Non-pigmented ciliary epithelial cell (primary cell): ENCODE data around the gene MARS1.
"Not testable (repeated sequence)": the region's sequence is repeated elsewhere in the genome, so short reads cannot be mapped to it uniquely, and the experiment has no call there.

ENCODE experiments used
- DNase-seq: peaks from one replicate; pipeline ENCODE4 v3.0.0-alpha.2; 2010; ENCODE audit warnings: low read depth

MARS1 gene

GRCh38 chr12:57495051-57495701 is 7.3 kb downstream of the MARS1 start:
- not testable (repeated sequence) for DNase-seq

GRCh38 chr12:57496822-57497221 is 9.0 kb downstream of the MARS1 start:
- no peak for DNase-seq

GRCh38 chr12:57497223-57498131 is 9.6 kb downstream of the MARS1 start:
- DNase-seq = no peak

DNA sequence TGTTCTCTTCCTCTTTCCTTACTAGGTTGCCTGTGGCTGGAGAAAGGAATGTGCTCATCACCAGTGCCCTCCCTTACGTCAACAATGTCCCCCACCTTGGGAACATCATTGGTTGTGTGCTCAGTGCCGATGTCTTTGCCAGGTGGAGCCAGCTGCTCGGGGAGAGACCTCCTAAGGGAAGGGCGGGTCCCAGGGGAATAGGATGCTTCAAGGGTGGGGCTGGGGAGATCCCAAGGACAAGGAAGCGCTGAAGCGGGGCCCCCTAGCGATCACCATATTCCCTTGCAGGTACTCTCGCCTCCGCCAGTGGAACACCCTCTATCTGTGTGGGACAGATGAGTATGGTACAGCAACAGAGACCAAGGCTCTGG is 10.2 kb downstream of the MARS1 start:
- no peak for DNase-seq

DNA sequence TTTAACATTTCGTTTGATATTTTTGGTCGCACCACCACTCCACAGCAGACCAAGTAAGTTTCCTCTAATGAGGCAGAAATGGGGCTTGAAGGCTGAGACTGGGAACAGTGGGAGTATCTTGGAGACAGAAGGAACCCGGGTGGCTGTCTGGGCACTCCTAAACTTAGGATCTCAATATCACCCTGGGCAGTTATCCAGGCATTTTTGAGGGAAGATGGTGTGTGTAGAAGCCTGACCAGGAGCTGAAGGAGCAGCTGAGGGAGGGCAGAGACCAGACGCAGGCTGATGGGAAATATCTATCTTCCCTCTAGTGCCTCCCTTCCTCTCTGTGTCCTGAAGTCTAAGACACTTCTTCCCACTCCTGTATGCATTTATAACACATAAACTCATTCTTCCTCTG is 10.7 kb downstream of the MARS1 start:
- DNase-seq = no peak

DNA sequence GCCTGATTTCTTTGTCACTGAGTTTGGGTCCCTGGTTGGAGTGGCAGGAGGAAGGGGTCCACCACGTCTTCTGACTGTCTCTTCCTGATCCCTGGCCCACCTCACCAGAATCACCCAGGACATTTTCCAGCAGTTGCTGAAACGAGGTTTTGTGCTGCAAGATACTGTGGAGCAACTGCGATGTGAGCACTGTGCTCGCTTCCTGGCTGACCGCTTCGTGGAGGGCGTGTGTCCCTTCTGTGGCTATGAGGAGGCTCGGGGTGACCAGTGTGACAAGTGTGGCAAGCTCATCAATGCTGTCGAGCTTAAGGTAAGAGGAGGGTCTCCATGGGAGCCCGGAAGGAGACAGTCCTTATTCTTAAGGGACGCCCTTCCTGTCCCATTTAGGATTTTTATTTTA is 12.3 kb downstream of the MARS1 start:
- DNase-seq = no peak

GRCh38 chr12:57502311-57502969 is 14.6 kb downstream of the MARS1 start:
- DNase-seq = not testable (repeated sequence)

DNA sequence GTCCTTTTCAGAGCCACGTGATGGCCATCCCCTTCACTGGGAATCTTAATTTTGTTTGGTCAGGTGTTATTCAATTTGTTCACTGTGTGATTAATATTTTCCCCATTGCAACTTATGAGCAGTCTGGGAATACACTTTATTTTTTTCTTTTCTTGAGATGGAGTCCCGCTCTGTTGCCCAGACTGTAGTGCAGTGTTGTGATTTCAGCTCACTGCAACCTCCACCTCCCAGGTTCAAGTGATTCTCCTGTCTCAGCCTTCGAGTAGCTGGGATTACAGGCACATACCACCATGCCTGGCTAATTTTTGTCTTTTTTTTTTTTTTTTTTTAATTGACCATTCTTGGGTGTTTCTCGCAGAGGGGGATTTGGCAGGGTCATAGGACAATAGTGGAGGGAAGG is 18.7 kb downstream of the MARS1 start:
- DNase-seq = not testable (repeated sequence)

GRCh38 chr12:57507796-57508195 is 19.9 kb downstream of the MARS1 start:
- not testable (repeated sequence) for DNase-seq

GRCh38 chr12:57511161-57511560 is 23.3 kb downstream of the MARS1 start:
- no peak for DNase-seq

DNA sequence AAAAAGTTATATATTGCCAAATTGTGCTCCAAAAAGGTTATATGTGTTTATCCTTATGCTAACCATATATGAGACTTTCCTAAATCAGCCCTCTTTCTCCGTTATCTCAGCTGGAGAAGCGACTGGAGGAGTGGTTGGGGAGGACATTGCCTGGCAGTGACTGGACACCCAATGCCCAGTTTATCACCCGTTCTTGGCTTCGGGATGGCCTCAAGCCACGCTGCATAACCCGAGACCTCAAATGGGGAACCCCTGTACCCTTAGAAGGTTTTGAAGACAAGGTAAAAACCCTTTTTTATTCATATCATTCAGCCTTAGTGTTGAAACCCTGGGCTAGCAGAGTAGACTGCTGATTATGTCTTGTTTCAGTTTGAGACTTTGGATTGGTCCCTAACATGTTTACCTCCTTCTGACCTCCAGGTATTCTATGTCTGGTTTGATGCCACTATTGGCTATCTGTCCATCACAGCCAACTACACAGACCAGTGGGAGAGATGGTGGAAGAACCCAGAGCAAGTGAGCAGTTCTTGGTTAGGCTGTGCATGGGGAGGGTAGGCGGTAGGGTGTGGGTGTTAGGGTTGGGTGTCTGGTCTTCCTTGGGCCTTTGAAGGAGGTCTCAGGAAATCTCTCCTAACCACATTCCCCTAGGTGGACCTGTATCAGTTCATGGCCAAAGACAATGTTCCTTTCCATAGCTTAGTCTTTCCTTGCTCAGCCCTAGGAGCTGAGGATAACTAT is 23.9 kb downstream of the MARS1 start:
- no peak for DNase-seq

- DNase-seq = no peak
These were observed 24.8 kb downstream of the MARS1 start for GRCh38 chr12:57512665-57513064.

DNA sequence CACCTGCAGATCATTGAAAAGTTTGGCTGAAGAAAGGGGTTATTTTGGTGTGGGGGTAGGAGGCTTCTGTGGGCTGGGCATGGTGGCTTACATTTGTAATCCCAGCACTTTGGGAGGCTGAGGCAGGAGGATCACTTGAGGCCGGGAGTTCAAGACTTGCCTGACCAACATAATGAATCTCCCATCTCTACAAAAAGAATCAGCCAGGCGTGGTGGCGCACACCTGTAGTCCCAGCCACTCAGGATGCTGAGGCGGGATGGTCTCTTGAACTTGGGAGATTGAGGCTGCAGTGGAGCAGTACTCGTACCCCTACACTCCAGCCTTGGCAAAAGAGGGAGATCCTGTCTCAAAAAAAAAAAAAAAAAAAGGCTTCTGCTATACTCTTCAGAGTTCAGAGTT is 25.4 kb downstream of the MARS1 start:
- no peak for DNase-seq

DNA sequence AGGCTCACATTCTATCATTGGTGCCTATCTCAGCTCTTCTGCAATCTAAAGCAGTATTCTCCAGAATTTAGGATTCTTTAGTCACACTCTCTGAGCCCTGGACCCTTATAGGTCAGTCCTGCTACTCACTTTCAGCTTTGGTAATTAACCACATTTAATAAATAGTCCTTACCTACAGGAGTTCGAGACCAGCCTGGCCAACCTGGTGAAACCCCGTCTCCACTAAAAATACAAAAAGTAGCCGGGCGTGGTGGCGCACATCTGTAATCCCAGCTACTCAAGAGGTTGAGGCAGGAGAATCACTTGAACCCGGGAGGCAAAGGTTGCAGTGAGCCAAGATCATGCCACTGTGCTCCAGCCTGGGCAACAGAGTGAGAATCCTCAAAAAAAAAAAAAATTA is 25.8 kb downstream of the MARS1 start:
- DNase-seq = not testable (repeated sequence)

GRCh38 chr12:57514246-57514645 is 26.4 kb downstream of the MARS1 start:
- DNase-seq = not testable (repeated sequence)

DNA sequence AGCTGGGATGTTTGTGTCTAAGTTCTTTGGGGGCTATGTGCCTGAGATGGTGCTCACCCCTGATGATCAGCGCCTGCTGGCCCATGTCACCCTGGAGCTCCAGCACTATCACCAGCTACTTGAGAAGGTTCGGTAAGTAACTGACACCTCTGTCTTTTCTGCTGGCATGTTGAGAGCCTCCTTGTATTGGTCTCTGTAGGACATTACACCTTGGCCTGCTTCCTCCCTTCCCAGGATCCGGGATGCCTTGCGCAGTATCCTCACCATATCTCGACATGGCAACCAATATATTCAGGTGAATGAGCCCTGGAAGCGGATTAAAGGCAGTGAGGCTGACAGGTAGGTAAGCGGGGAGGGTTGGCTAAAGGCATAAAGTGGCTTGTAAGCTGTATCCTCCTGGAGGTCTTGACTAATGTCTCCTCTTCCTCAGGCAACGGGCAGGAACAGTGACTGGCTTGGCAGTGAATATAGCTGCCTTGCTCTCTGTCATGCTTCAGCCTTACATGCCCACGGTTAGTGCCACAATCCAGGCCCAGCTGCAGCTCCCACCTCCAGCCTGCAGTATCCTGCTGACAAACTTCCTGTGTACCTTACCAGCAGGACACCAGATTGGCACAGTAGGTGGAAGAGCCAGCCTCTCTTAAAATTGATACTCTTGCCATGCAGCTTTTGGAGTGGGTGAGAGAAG is 27.0 kb downstream of the MARS1 start:
- no peak for DNase-seq

GRCh38 chr12:57515408-57515933 is 27.6 kb downstream of the MARS1 start:
- no peak for DNase-seq

- DNase-seq = no peak
These were observed 28.2 kb downstream of the MARS1 start for GRCh38 chr12:57515934-57516541.

DNA sequence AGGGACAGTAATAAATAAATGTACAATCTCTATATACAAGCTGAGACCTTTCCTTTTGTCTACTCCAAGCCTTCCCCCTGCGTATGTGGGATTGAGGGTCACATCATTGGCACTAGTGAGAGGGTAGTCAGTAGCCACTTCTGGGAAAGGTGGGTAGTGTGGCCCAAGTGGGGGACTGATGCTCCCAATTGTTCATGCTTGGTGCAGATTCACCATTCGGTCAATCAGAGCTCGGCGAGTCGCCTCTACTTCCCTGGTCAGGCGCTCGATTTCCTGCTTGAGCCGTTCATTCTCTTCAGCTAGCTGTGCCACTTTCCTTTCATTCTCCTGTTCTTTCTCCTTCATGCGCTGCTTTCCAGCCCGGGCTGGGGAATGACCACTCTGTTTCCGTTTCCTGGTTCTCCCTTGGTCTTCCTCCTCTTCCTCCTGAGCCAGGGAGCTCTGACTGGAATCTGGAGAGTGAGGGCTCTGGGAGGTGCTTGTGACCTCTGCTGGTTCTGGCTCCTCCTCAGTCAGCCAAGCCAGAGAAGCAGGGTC is 28.8 kb downstream of the MARS1 start:
- no peak for DNase-seq

GRCh38 chr12:57517187-57517586 is 29.3 kb downstream of the MARS1 start:
- DNase-seq = no peak

- DNase-seq = not testable (repeated sequence)
These were observed 29.9 kb downstream of the MARS1 start for GRCh38 chr12:57517718-57518117.
